ENCODE measurements around the gene PFKL.

Gene PFKL

DNA sequence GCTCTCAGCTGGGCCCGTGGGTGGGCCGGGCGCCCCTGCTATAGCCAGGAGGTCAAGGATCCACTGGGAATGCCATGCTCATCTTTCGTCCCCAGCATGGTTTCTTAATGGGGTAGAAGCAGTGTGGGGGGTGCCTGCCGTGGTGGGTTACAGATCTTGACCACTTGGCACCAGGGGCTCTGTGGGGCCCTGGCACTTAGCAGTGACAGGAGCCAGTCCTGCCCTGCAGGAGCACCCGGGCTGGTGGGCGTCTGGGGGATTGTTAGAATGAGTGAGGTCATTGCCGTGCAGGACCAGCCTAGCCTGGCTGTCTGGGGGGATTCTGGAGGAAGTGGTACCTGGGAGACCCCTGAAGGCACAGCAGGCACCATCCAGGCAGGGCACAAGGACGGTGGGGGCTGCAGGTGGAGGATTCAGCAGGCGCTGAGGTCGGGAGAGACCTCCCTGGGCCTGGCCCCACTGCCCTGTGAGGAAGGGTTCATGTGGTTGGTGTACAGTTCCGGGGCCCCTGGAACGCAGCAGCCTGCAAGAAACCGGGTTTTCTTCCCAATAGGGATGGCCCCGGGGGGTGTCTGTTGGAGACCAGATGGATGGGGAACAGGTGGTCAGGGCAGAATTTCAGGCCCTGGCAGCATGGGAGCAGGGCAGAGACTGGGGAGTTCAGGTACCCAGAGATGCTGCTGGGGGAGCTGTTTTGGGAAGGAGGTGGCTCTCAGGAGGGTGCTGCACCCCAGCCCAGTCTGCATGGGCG, 9.4 kb upstream of the PFKL start:
- Histone ChIP-seq H2AFZ (ENCODE audit: low read length) (no peak overlapping the region), H3K27me3 (replicated peaks; ENCODE audit: insufficient read depth, low read length) (peaks cover 93% of the 10 kb centered on the region), H3K9me2 (replicated peaks; ENCODE audit: insufficient read depth, low read length) (no peaks in the 10 kb centered on the region), H3K9ac (ENCODE audit: low read length) (no peak overlapping the region), H3F3A (ENCODE audit: insufficient read depth, low read length) (no peaks in the 10 kb centered on the region), H4K20me1 (ENCODE audit: insufficient read depth, low read length) (no peaks in the 10 kb centered on the region), H3K9me3 (replicated peaks; ENCODE audit: insufficient read depth, low read length) (no peaks in the 10 kb centered on the region), H3K4me2 (ENCODE audit: low read depth, low read length) (no peak overlapping the region), H3K36me3 (replicated peaks; ENCODE audit: insufficient read depth, low read length) (no peaks in the 10 kb centered on the region), H3K4me3 (ENCODE audit: low read length) (no peak overlapping the region), H3K27ac (ENCODE audit: low read length) (no peak overlapping the region), H3K79me2 (ENCODE audit: low read length) (no peaks in the 10 kb centered on the region), H3K4me1 (ENCODE audit: low read length) (no peaks in the 10 kb centered on the region)
- no peak for TF ChIP-seq EZH2 (optimal IDR thresholded peaks at IDR 0.05; ENCODE audit: low read depth, low read length)
- no peak for TF ChIP-seq EZH2phosphoT487 (IDR thresholded peaks at IDR 0.05; ENCODE audit: low read length)
- TF ChIP-seq, protein P1, sequence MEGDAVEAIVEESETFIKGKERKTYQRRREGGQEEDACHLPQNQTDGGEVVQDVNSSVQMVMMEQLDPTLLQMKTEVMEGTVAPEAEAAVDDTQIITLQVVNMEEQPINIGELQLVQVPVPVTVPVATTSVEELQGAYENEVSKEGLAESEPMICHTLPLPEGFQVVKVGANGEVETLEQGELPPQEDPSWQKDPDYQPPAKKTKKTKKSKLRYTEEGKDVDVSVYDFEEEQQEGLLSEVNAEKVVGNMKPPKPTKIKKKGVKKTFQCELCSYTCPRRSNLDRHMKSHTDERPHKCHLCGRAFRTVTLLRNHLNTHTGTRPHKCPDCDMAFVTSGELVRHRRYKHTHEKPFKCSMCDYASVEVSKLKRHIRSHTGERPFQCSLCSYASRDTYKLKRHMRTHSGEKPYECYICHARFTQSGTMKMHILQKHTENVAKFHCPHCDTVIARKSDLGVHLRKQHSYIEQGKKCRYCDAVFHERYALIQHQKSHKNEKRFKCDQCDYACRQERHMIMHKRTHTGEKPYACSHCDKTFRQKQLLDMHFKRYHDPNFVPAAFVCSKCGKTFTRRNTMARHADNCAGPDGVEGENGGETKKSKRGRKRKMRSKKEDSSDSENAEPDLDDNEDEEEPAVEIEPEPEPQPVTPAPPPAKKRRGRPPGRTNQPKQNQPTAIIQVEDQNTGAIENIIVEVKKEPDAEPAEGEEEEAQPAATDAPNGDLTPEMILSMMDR (IDR thresholded peaks at IDR 0.05; ENCODE audit: low read length) = no peak
- no peak for DNase-seq

DNA sequence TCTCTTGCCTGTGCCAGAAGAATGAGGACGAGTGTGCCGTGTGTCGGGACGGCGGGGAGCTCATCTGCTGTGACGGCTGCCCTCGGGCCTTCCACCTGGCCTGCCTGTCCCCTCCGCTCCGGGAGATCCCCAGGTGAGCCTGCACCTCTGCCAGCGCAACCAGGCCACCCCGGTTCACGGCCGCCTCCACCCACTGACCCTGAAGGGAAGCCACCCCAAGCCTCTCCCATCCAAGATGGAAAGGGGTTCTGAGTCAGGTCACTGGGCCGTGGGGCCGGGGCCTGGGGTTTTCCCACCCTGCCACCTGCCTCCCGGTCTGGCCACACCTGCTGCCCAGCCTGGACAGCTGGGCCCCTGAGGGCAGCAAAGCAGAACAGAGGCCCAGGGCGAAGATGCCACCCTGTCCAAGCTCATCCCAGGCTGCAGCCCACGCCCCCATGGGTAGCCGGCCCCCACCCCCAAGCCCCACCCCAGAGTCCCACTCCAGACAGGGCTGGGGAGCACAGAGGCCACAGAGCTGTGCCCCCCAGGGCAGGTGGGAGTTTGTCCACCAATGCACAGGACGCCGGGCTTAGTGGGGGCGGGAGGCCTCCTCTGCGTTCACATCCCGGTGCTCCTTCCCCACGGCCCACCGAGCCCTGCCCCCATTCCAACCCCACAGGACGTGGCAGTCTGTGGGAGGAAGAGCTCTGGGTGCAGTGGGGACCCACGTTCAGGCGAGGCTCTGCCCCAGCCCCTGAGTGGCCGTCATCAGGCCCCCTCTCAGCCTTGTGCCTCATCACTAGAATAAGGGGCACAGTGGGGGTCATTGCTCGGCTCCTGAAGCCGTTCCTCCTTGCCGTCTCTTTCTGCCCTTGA, 8.5 kb upstream of the PFKL start:
- Histone ChIP-seq H3K79me2 (ENCODE audit: low read length) (no peaks in the 10 kb centered on the region), H3F3A (ENCODE audit: insufficient read depth, low read length) (no peaks in the 10 kb centered on the region), H3K9me2 (replicated peaks; ENCODE audit: insufficient read depth, low read length) (no peaks in the 10 kb centered on the region), H3K4me1 (ENCODE audit: low read length) (no peaks in the 10 kb centered on the region), H4K20me1 (ENCODE audit: insufficient read depth, low read length) (no peaks in the 10 kb centered on the region), H3K36me3 (replicated peaks; ENCODE audit: insufficient read depth, low read length) (no peaks in the 10 kb centered on the region), H3K4me2 (ENCODE audit: low read depth, low read length) (no peak overlapping the region), H3K9me3 (replicated peaks; ENCODE audit: insufficient read depth, low read length) (no peaks in the 10 kb centered on the region), H3K4me3 (ENCODE audit: low read length) (no peak overlapping the region), H2AFZ (ENCODE audit: low read length) (no peak overlapping the region), H3K27ac (ENCODE audit: low read length) (no peak overlapping the region), H3K27me3 (replicated peaks; ENCODE audit: insufficient read depth, low read length) (peaks cover 94% of the 10 kb centered on the region), H3K9ac (ENCODE audit: low read length) (no peak overlapping the region)
- TF ChIP-seq, protein P1 (IDR thresholded peaks at IDR 0.05; ENCODE audit: low read length) = no peak
- TF ChIP-seq EZH2 (optimal IDR thresholded peaks at IDR 0.05; ENCODE audit: low read depth, low read length) = no peak
- TF ChIP-seq EZH2phosphoT487 (IDR thresholded peaks at IDR 0.05; ENCODE audit: low read length) = no peak
- no peak for DNase-seq

DNA sequence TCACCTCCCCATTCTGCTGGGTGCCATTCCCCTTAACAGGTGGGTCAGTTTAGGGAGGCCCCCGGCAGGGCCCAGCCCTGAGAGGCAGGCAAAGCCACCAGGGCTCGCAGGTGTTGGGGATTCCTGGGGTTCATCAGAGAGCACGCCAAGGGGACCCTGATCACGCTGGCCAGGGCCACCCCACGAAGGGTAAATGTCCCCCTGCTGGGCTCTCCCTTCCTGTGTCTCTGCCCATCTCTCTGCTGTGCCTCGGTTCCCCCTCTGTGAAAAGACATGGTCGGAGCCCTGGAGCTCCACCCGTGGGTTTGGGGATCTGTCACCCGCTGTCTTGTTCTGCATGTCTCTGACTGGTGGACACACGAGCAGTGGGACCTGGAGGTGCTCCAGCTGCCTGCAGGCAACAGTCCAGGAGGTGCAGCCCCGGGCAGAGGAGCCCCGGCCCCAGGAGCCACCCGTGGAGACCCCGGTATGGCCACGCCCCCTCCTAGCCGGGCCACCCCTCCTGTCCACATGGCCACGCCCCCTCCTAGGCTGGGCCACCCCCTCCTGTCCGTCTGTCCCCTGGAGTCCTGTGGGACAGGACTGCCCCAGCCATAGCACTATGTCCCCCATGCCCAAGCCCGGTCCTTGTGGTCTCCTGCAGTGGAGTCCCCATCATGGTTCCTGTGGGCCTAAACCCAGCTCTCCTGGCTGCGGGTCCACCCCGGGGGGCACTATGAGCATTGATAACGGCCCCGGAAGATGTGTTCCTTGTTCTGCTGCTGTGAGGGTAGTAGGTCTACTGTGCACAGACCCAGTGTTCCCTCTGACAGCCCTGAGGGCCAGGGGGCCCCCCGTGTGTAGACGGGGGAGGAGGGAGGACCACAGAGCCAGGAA, 7.7 kb upstream of the PFKL start:
- no peak for DNase-seq
- H3F3A ChIP-seq (ENCODE audit: insufficient read depth, low read length) = no peaks in the 10 kb centered on the region
- H2AFZ ChIP-seq (ENCODE audit: low read length) = no peak overlapping the region
- peaks cover 85% of the 10 kb centered on the region for H3K27me3 ChIP-seq (replicated peaks; ENCODE audit: insufficient read depth, low read length)
- no peaks in the 10 kb centered on the region for H3K9me3 ChIP-seq (replicated peaks; ENCODE audit: insufficient read depth, low read length)
- no peak overlapping the region for H3K4me3 ChIP-seq (ENCODE audit: low read length)
- H3K36me3 ChIP-seq (replicated peaks; ENCODE audit: insufficient read depth, low read length) = no peaks in the 10 kb centered on the region
- no peaks in the 10 kb centered on the region for H3K9me2 ChIP-seq (replicated peaks; ENCODE audit: insufficient read depth, low read length)
- no peaks in the 10 kb centered on the region for H3K4me1 ChIP-seq (ENCODE audit: low read length)
- no peaks in the 10 kb centered on the region for H4K20me1 ChIP-seq (ENCODE audit: insufficient read depth, low read length)
- H3K27ac ChIP-seq (ENCODE audit: low read length) = no peak overlapping the region
- TF ChIP-seq EZH2 (optimal IDR thresholded peaks at IDR 0.05; ENCODE audit: low read depth, low read length) (no peak), EZH2phosphoT487 (IDR thresholded peaks at IDR 0.05; ENCODE audit: low read length) (no peak)
- TF ChIP-seq, protein P1 (IDR thresholded peaks at IDR 0.05; ENCODE audit: low read length) = no peak
- H3K79me2 ChIP-seq (ENCODE audit: low read length) = no peaks in the 10 kb centered on the region
- H3K9ac ChIP-seq (ENCODE audit: low read length) = no peak overlapping the region
- H3K4me2 ChIP-seq (ENCODE audit: low read depth, low read length) = no peak overlapping the region

All from MM.1S (cell line).